NCI-H1105 (cell line): Measurements from ENCODE around the gene ANKRD44.

Experiments used
- DNase-seq: peaks from one replicate; lab custom pipeline; 2025; lab: John Stamatoyannopoulos, UW

ANKRD44 gene

GRCh38 chr2:197236816-197237215 lies 73.8 kb downstream of the ANKRD44 start:
- no peak for DNase-seq

- no peak for DNase-seq
These were observed 74.4 kb downstream of the ANKRD44 start for GRCh38 chr2:197236159-197236558.

DNA sequence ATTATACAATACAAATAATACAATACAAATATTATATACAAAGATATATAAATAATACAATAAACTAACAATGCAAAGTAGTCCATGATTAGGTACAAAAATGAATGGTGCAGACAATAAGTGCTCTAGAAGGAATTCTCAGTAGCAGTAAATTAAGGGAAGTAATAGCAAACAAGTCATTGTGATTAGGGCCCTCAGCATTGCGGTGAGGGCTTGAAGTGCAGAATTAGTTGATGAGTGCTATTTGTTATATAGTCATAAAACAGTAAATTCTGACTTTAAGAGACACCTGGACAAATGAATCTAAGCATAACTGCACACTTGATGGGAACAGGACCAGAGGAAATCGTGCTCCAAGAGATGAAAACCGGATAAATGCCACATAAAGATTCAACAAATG lies 74.9 kb downstream of the ANKRD44 start:
- no peak for DNase-seq

DNA sequence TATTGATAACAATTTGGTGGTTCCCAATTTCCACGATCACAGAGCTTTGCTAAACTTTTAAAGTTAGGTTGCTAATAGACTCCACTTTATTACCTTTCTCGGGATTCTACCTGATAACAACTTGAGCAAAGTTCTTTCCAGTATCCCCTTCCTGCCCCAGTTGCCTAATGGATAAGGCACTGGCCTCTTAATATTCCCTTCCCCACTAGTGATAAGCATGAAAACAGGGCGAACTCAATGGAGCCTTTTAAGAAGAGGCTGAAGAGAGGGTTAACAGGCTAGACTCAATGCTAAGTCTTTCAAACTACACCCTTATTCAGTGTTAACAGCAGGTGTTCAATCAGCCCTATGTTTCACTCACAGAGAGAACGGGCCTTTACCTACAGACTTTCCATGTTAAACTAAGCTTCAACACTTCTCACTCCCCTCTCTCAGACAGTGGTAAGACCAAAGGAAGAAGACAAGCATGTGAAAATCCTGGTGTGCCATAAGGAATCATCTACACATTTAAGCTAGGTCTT lies 75.8 kb downstream of the ANKRD44 start:
- no peak for DNase-seq

DNA sequence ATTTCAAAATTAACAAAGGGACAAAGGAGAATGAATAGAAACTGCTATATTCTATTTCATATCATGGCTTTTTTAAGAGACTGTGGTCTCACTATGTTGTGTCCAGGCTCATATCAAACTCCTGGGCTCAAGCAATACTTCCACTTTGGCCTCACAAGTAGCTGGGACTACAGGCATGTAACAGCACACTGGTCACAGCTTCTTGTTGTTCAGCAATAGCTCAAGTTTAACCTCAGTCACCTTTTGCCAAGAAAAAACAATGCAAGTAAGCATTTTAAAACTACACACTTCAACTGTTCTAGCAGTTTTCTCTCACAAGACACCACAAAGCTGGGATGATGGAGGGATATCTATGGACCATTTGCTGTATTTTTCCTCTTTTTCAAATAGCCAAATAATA lies 77.1 kb downstream of the ANKRD44 start:
- no peak for DNase-seq

DNA sequence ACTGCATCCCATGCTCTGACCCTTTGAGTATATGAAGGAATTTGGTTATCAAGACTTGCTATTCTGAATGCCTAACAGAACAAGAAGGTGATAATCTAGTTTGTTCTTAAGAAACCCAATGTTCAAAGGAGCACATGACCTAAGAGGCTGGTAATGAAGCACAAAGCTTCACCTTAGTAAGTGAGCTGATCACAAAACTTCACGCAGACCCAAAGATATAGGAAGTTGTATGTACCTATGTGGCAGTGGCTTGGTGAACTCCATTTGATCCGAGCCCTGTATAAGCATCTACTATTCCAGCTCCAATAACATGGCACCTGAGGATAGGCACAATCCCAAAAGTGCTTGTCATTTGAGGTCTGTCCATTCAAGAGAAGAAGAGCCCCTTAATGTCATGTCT lies 78.6 kb downstream of the ANKRD44 start:
- no peak for DNase-seq

DNA sequence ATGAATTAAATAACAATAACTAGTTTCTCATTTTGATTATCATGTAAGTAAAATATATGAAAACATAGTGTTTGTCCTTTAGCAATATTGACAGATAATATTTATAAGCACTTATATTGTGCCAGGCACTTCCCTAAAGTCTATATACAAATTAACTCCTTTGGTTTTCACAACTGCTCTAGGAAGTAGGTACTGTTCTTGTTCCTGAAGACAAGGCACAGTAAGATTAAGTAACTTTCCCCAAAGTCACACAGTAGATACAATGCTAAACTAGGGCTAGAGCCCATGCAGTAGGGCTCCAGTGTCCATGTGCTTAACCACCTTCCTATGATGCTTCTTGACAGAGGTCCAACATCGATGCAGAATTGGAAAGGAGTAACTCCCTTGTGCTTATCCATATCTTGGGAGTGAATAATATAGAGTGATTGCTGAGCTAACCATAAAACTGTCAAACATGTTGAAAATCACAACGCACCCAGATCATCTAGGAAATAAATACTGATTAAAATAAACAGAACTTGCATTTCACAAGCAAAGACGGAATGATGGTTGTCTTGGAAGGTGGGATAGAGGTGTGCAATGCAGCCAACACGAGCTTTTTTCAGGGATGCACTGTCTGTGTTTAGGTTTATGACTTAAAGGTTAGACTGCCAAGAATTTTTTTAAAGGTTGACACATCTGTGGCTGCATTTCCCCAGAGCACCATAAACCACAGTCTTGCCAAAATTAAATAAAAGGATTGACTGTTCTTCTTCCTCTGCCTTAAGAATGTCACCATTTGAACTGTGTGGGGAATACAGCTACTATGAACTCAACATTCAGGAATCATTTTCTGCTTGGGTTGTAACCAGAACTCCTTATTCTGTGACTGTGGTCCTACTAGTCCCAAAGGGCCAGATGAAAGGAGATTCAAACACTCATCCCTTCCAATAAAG lies 80.8 kb downstream of the ANKRD44 start:
- DNase-seq: no peak

DNA sequence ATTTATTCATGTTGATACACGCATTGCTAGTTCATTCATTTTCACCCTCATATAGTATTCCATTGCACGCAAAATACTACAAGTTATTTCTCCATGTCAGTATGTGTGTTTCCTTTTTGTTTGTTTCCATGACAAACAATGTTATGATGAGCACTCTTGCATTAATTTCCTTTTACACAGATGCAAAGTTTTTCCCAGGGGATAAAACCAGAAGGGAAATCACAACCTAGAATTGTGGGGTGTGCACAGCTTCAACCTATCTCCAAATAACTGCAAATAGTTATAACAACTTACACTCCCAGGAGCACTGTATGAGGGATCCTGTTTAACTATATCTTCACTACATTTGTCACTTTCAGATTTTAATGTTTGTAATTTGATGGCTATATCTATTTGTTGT lies 87.1 kb downstream of the ANKRD44 start:
- no peak for DNase-seq

- no peak for DNase-seq
These were observed 90.9 kb downstream of the ANKRD44 start for GRCh38 chr2:197219636-197220035.

- no peak for DNase-seq
These were observed 93.0 kb downstream of the ANKRD44 start for GRCh38 chr2:197217541-197217940.

- DNase-seq: no peak
These were observed 94.1 kb downstream of the ANKRD44 start for GRCh38 chr2:197216361-197216979.

GRCh38 chr2:197215748-197216360 lies 94.7 kb downstream of the ANKRD44 start:
- no peak for DNase-seq

GRCh38 chr2:197212344-197213262 lies 98.0 kb downstream of the ANKRD44 start:
- DNase-seq: no peak

- DNase-seq: no peak
These were observed 98.7 kb downstream of the ANKRD44 start for GRCh38 chr2:197211881-197212342.

DNA sequence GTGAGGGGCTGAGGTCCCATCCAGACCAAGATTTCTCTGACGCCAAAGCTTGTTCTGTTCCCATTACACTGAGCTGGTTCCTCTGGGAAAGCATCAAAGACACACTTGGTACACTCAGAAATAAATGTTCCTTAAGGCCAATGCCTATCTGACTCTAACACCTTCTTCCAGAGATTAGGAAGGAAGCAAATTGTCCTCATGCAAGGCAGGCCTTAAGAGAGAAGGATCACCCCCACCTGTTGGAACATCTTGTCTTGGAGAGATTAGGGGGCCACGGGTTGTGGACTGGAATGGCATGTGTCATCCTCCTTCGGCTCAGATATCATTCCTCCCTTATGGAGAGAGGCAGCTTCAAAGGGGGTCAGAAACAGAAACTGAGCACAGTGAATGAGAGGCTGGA lies 100.2 kb downstream of the ANKRD44 start:
- DNase-seq: no peak

DNA sequence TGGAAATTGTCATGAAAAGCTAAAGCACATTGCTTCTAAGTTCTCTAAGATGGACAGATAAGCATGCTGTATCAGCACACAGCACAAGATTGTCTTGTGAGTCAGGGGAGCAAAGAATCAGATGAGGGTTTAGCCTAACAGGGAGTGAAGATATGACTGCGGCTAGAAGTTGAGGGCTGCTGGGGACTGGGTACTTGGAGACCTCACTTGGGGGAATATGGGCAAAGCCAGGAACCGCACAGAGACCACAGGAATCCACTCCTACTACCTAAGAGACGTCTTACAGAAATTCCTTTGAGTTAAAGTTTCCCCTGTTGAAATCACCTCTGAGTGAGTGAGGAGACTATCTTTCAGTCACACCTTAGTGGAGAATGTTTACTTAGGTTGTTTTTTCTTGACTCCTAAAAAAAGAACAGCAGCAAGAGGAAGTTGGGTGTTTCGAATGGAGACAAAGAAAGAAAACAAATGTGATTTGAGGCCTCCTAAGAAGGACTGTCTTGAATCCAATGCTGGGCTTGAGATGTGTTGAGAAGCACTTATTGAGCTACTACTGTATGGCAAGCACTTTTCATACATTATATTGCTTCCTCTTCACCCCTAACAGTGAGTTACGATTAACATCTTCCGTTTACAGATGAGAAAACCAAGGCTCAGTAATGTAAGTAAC lies 100.7 kb downstream of the ANKRD44 start:
- DNase-seq: no peak

GRCh38 chr2:197209246-197209645 lies 101.3 kb downstream of the ANKRD44 start:
- no peak for DNase-seq

GRCh38 chr2:197208841-197209240 lies 101.7 kb downstream of the ANKRD44 start:
- no peak for DNase-seq

GRCh38 chr2:197208024-197208423 lies 102.6 kb downstream of the ANKRD44 start:
- no peak for DNase-seq

GRCh38 chr2:197207598-197207997 lies 103.0 kb downstream of the ANKRD44 start:
- no peak for DNase-seq

GRCh38 chr2:197207106-197207505 lies 103.5 kb downstream of the ANKRD44 start:
- DNase-seq: no peak
